G401 (cell line): ENCODE data around the gene LIM2. TPM values are rescaled to one million over a fixed set of nuclear protein-coding genes. Genes with fewer than 3 reads are reported as not detected.
A peak's percentile ranks its signal among the peaks of the same experiment; 100 is the strongest.

Experiments
- DNase-seq: peaks from one replicate; pipeline ENCODE4 v3.0.0-alpha.2; 2015; ENCODE audit warnings: low spot score
- in situ Hi-C: cut with HindIII; loops from 2 replicates; pipeline ENCODE4 v1.10.0; 2016; ENCODE audit warnings: low sequenced_read_pairs, mixed read lengths
- total RNA-seq: library from RNA; depleted of rRNA; stranded (reverse); fragments of >200 nt; shearing (Covaris generic); gene quantifications from 2 replicates; pipeline ENCODE4 v1.2.3, GENCODE V29; 2014

LIM2 gene
- total RNA-seq, 1 experiment from 2014 or later = not detected

DNA sequence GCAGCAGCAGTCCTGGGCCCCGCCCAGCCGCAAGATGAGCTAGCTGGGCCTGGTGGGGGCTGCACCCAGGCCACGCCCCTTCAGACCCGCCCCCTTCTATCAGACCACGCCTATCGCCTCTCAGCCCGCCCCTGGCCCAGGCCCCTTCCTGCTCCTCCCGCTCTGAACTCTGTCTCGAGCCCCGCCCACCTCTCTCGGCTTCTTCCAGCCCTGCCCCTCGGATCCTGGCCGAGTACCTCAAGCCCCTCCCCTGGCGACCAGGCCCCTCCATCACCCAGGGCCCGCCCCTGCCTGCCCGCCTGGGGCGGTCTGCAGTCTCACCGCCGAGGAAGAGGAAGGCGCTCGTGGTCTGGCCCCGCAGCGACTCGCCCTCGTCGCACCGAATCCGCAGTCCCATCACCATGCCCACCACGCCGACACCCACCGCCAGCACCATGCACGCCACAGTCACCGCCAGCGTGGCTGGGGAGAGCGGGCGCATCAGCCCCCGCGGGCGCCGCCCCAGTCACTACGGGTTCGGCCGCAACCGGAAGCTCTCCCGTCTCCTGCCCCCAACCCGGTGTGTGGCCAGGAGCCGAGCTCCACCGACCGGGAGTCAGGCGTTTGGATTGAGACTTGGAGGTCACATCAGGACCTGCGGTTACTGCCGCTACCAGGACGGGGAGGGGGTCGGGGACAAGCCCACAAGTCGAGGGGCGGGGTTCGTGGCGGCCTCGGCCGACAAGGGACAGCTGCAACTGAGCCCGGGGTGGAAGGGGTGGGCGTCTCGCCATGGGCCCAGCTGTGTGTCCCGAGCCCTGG is 20.0 kb downstream of the LIM2 start:
- peak; percentile 97 for DNase-seq
- in situ Hi-C loops = no loop called here

DNA sequence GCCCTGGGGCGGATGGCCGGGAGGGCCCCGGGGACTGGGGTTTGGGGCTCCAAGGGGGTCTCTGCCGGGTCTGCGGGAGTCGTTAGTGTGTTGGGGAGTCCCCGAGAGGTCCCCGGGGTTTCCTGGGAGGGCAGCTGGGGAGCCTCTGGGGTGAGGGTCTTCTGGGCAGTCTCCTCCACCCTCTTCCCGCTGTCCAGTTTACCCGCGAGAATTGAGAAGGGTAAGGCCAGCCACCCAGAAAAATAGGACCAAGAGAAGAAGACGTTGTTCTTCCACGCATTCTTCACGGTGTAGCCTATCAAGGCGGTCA is 20.6 kb downstream of the LIM2 start:
- in situ Hi-C loops = no loop called here
- no peak for DNase-seq

DNA sequence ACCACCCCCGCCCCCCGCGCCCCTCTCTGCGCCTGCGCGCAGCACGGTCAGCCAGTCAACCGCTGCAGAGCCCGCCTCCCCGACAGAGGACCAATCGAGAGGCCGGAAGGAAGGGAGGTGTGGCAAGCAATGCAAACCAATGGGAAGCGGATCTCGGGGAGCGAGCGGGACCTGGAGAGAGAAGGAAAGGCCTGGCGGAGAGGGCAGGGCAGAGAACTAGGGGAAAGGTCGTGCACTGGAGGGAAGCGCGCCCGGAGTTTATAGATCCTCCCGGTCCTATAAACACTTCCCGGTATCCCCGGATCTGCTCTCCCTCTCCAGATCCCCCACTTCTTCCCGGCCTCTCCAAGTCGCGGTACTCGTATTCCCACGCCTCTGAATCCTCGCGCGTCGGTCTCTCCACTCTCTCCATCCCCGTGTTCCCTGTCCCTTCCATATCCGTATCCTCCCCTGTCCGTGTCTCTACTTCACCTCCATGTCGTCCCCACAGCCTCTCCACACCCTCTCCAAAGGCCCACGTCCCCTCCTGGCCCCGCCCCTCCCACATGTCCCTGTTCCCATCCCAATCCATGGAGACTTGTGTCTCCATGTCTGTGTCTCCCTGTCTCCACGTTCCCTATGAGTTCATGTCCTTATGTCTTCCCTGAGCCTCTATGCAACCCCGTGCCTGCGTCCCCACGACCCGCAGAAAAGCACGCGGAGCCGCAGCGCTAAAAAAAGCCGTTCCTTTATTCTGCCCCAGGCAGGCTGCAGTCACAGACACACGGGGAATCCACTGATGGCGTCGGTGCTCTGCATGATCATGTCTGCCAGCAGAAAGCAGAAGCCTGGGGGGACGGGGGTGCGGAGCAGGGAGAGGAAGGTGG is 21.2 kb downstream of the LIM2 start:
- in situ Hi-C loops = no loop called here
- peak; percentile 99 for DNase-seq

DNA sequence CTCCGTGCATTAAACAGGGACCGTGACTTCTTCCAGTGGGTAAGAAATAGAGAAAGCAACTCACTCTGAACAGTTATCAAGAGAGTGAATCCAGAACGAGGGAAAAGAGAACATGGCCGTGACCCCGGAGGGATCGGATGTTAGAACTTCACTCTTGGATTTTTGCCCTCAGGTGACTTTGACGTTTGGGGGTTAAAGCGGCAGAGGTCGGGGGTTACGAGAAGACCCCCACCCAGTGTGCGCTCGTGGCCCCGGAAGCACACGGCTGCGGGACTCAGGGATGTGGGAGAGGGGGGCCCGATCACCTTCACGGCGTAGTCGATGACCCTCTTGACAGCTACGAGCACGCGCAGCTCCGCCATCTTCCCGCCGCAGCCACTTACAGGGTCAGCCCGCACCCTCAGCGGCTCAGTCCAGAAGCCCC is 21.8 kb downstream of the LIM2 start, which contains the start of gene ETFB:
Gene ETFB (minus strand): TSS at position 424 of the 424 bp plus-strand sequence. CDS start 62 bp downstream, at position 362.
- in situ Hi-C loops = no loop called here
- no peak for DNase-seq

DNA sequence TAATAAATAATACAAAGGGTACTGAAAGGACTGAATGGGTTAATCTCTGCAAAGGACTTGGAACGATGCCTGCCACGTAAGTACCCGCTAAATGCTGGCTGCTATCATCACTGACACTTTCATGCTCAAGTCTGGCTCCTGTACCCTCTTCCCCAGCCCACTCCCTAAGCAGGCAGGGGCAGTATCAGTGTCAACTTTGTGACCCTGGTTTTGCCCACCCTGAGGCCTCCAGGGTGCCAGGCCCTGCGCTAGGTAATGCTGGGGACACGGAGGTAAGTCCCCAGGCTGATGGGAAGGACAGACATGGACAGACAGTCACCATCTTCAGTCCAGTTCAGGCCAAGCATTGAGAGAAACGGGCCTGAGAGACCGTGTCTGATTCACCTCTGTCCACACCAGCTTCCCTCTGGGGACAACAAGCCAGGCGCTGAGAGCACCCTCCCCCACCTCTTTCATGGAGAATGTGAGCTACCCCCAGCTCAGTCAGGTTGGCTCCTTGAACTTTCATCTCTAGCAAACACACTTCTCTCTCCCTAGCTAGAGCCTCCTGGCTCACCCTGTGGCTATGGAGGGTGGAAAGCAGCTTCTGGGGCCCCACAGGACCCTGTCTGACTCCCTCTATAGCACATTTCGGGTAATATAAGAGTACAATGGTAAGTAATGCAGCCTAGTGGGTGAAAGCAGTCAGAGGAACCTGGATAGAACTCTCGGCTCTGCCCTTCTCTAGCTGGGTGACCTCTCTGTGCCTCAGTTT is 22.4 kb downstream of the LIM2 start:
- peak; percentile 36 for DNase-seq
- in situ Hi-C loops = no loop called here

DNA sequence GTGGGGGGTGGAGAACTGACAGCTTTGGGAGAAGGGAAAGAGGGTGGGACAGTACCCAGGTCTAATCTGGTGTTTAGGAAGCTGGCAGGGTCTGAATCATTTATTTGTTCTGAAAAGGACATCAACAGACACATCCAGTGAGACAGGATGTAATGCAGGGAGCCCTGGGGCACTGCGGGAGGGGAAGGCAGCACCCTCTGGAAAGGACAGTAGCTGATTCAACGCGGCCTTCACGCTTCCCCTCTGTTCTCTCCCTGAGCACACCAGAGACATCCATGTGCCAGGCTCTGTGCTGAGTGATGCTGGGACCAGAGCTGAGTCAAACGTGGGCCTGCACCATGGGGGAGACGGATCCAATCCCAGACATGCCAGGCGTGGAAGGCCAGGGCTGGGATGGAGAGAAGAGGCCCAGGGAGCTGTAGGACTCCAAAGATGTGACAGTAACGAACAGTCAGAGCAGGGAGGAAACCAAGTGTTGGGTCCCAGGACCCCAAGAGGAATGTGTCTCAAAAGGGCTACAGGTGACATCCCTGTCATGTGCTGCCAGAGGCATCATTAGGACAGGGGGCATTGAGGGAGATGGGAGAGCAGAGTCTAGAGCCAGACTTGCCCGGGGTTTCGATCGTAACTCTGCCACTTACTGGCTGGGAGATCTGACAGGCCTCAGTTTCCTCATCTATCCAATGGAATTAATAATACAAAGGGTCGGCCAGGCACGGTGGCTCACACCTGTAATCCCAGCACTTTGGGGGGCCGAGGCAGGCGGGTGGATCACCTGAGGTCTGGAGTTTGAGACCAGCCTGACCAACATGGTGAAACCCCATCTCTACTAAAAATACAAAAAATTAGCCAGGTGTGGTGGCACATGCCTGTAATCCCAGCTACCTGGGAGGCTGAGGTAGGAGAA is 23.3 kb downstream of the LIM2 start:
- DNase-seq = no peak
- in situ Hi-C loops = no loop called here

DNA sequence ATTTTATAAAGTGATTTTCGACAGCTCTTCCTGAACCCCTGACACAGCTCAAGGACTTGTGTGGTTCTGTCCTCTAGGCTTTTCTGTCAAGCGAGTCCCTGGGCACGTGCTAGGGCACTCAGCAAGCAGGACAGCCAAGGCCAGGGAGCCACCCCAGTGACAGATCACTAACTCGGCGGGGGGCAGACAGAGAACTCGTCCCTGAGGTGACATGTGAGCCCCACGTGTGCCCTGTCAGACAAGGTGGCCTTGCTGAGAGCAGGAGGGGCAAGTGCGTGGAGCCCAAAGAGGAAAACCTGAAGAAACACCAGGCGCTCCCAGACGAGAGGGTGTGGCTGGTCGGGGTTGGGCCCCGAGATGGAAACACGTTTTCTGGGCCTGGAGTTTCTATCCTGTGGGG is 26.5 kb downstream of the LIM2 start:
- no peak for DNase-seq
- in situ Hi-C loops = no loop called here

DNA sequence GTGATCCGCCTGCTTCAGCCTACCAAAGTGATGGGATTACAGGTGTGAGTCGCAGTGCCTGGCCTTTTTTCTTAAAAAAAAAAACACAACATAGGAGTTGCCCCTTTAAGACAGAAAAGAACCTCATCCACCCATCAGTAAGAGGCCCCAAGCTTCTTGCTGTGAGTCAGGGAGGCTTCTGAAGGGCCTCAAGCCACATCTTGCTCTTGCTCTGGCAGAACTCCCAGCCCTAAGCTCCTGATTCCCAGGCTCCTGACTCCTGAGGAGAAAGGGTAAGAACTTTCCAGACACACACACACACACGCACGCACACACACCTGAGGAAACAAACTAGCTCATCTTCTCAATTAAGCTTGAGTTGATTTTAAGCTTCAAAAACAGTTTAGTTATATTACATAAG is 28.5 kb downstream of the LIM2 start:
- in situ Hi-C loops = no loop called here
- DNase-seq = no peak

DNA sequence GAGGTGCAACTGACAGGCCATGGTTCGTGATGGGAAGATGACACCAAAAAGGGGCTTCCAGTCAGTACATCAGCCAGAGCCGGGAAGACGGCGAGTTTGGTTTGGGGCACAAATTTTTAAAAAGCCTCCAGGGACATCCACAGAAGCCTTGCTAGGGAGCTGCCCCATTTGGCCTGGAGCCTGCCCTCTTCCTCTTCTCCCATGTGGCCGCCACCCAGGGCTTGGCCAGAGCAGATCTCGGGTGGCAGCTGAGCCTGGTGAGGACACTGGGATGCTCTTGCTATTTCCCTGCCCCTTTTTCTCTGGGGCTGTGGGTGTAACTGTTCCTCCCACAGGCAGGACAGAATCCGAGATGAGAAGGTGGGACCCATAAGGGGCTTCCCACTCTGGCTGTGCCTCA is 29.8 kb downstream of the LIM2 start:
- DNase-seq = no peak
- in situ Hi-C loops = no loop called here

DNA sequence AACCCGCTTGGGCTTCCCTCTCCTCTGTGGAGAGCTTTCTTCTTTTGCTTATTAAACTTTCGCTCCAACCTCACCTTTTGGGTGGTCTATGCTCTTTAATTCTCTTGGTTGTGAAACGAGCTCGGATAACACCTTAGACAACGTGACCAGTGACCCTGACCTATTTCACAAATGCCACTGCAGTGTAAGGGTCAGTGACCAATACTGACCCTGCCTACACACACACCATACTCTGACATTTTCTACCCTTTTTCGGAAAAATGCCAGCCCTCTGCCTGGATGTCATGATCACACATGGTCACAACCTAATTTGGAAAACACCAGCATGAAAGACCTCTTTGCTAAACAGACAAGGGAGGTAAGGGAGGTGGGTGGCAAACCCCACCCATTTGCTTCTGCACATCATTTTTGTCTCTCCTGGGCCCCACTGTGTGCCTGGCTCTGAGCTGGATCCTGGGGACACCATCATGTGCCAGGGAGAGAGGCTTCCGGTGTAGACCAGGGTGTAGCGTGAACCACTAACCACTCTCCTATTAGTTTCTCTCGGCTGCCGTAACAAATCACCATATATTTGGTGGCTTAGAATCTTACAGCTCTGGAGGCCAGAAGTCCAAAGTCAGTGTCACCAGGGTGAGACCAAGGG is 31.5 kb downstream of the LIM2 start:
- in situ Hi-C loops = no loop called here

DNA sequence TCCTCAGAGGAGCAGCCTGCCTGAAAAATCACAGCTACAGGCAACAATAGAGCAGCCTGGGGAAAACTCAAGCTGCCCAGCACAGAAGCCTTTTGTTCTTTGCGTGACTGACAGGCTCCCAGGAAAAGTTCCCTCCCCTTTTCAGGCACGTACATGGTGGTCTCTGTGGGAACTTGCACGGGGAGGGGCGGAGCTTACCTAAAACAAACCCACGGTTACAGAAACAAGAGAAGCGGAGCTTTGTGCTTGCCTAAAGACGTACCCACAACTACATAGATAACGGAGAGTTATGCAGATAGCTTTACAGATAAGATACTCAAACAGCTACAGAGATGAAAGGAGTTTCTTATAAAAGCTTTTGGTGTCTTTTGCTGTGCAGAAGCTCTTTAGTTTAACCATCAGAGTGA is 33.0 kb downstream of the LIM2 start:
- DNase-seq = no peak
- in situ Hi-C loops = no loop called here

More for the DNA sequence above, 31.5 kb downstream of the LIM2 start:
- DNase-seq = no peak

DNA sequence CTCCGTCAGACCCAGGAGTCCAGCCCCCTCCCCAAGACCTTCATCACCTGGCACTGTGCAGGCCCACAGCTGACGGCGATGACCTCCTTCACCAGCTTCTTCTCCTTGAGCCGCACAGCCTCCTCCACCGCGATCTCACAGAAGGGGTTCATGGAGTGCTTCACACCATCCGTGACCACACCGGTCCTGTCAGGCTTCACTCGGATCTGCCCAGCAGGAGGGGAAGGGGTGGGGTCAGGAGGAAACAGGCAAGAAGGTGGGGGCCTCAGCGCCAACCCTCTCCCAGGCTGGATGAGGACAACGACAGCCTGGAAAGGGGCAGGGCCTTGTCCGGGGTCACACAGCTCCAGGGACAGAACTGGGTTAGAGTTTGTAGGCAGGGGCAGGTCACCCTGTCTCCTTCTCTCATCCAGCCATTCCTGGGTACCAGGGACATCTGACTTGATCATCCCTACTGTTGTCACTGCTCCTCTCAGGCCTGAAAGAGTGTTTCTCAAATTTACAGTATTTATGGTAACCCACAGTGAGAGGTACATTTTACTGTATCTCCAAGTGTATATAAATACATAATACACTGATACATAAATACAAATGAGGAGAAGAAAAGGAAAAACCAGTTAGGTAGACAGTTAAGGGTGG is 33.6 kb downstream of the LIM2 start:
- no peak for DNase-seq
- in situ Hi-C loops = no loop called here

DNA sequence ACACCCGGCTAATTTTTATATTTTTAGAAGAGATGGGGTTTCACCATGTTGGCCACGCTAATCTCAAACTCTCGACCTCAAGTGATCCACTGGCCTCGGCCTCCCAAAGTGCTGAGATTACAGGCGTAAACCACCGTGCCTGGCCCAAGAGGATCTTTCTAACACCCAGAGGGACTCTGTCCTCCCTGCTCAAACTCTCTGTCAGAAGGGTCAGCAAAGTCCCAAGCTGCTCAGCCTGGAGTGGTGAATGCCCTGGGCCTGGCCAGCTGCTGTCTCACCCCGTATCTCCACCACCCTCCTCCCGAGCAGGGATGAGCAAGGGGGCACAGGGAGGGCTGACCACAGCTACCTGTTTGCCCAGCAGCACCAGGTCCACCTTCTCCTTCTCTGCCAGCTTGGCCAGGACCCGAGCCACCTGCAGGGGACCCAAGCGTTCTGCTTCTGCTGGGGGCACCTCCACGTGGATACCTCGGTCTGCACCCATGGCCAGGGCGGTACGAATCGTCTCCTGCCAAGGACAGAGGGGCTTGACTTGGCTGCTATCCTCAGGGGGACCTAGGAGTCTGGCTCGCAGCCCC is 34.9 kb downstream of the LIM2 start:
- no peak for DNase-seq
- in situ Hi-C loops = no loop called here

DNA sequence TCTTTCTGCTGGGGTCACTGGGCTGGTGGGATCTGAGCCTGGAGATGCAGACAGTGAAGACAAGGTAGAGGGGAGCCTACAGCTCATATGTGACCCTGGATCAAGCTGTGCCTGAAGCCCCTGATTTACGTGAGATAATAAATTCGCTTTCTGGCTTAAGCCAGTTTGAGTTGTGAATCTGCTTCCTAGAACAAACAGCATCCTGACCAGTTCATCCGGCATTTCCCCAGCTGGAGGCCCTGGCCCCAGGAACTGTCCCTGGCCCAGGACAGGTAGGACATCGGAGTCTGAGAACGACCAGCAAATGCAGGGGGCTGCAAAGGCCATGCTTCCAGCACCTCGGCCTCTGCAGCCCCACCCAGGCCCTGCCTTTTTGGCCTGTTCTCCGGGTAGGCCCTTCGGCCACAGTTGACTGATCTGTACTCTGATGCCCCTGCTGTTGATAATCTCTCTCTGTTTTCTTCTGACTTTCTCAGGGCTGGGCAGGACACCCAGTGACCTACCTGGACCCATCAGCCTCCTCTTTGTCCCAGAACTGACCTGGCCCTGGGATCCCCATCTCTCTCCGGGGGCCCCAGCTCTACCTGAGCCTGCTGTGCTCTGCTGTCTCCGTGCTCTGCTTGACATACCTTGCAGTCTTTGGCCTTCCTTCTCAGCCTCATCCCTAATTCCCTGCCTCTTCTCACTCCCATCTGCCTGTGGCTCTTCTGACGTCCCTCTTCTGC is 36.3 kb downstream of the LIM2 start:
- no peak for DNase-seq
- in situ Hi-C loops = no loop called here

DNA sequence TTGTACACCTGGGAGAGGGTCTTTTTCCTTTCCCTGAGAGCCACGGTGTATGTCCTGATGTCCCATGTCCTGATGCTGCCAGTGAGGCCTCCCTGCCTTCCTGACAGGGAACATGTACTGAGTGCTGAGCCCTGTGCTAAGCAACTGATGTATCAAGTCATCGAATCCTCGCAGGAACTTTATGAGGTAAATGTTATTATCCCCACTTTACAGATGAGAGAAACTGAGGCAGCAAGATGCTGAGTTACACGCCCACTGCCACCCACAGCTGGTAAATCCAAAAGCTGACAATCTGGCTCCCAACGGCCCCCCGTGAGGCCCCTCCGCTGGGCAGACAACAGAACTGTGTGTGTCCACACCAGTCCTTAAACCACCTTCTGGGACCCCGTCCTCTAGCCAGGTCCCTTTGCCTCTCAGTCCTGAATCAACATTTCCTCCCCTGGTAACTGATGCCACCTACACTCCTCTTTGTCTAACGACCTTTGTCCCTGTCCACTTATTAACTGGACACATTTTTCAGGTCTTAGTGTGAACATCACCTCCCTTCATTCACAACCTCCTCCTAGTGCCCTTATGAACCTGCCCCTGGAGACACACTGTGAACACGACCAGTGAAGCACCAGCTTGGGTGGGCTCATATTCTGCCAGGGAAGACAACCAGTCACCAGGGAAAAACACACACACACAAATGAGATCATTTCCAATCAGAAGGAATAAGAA is 40.4 kb downstream of the LIM2 start:
- no peak for DNase-seq
- in situ Hi-C loops = no loop called here

DNA sequence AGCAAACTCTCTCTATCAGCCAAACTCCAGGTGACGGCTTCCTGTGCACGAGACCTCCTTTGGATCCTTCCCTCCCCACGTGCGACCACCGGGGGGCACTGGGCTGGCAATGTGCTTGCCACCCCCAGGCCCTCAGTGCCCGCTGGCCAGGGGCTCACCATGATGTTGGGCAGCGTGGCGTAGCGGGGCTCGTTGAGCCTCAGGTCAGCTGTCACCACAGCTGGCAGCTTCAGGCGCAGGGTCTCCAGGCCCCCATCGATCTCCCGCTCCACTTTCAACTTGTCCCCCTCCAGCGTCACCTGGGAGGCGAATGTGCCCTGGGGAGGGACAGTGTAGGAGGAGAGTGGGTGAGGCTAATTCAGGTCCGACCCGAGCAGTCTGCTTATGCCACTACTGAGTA is 41.0 kb downstream of the LIM2 start:
- no peak for DNase-seq
- in situ Hi-C loops = no loop called here
